HEK293 (cell line): ENCODE measurements around the gene HPSE2.

ENCODE experiments used
- CTCF ChIA-PET: fragments of 350-600 bp; formaldehyde crosslinking; extraction: SDS; loops from one replicate; lab custom pipeline; 2021; ENCODE audit warnings: antibody characterized with exemption; lab: Yijun Ruan, JAX
- POLR2A ChIA-PET: fragments of 300-600 bp; formaldehyde crosslinking; extraction: SDS; loops from one replicate; lab custom pipeline; 2020; ENCODE audit warnings: antibody characterized with exemption, inconsistent platforms; lab: Yijun Ruan, JAX
- H3K27ac ChIP-seq: fragments of 200-500 bp; sonication (Bioruptor generic); 2 replicates; pipeline ENCODE4 v1.5.1; 2014; ENCODE audit warnings: low read depth, low read length, control low read depth, inconsistent platforms; ENCODE audit errors: extremely low read depth
- H3K36me3 ChIP-seq, 2 experiments: fragments of 200-500 bp in 1 of 2; sonication (Bioruptor generic) in 1 of 2; 1 replicate in 1 of 2; 2 replicates in 1 of 2; pipeline ENCODE4 v1.5.1; 2014 to 2017; ENCODE audit warnings: inconsistent platforms in 2 of 2, low read length in 2 of 2; ENCODE audit not compliant: control insufficient read depth in 2 of 2, insufficient read depth in 1 of 2
- H3K4me1 ChIP-seq: fragments of 200-500 bp; sonication (Bioruptor generic); 2 replicates; pipeline ENCODE4 v1.5.1; 2014; ENCODE audit warnings: mild to moderate bottlenecking, low read length, inconsistent platforms; ENCODE audit not compliant: control insufficient read depth, insufficient read depth
- H3K4me3 ChIP-seq: 2 replicates; pipeline ENCODE4 v1.5.1; 2011; ENCODE audit warnings: low read depth, mild to moderate bottlenecking, control low read depth, low read length, moderate library complexity
- H3K9me3 ChIP-seq: fragments of 200-500 bp; sonication (Bioruptor generic); 2 replicates; pipeline ENCODE4 v1.5.1; 2014; ENCODE audit warnings: low read depth, low read length, inconsistent platforms; ENCODE audit not compliant: control insufficient read depth, insufficient read depth
- AEBP2 ChIP-seq: fragments of 450-650 bp; formaldehyde crosslinking; IDR thresholded peaks from 2 replicates; pipeline ENCODE4 v1.5.1; 2016; ENCODE audit warnings: missing biosample characterization, missing genetic modification characterization, borderline replicate concordance
- BCL11B ChIP-seq: fragments of 450-650 bp; formaldehyde crosslinking; IDR thresholded peaks from 2 replicates; pipeline ENCODE4 v1.5.1; 2016; ENCODE audit warnings: low read depth, missing biosample characterization, missing genetic modification characterization
- PRDM2 ChIP-seq: fragments of 450-650 bp; formaldehyde crosslinking; IDR thresholded peaks from 2 replicates; pipeline ENCODE4 v1.5.1; 2016; ENCODE audit warnings: missing biosample characterization, missing genetic modification characterization, borderline replicate concordance
- PRDM4 ChIP-seq: fragments of 450-650 bp; formaldehyde crosslinking; IDR thresholded peaks from 2 replicates; pipeline ENCODE4 v1.5.1; 2017; ENCODE audit warnings: missing biosample characterization, missing genetic modification characterization
- TSHZ1 ChIP-seq: fragments of 450-650 bp; formaldehyde crosslinking; IDR thresholded peaks from 2 replicates; pipeline ENCODE4 v1.5.1; 2016; ENCODE audit warnings: missing biosample characterization, missing genetic modification characterization, borderline replicate concordance
- ZBTB8A ChIP-seq: fragments of 450-650 bp; formaldehyde crosslinking; IDR thresholded peaks from 2 replicates; pipeline ENCODE4 v1.5.1; 2016; ENCODE audit warnings: missing biosample characterization, missing genetic modification characterization
- ZNF138 ChIP-seq: fragments of 450-650 bp; formaldehyde crosslinking; IDR thresholded peaks from 2 replicates; pipeline ENCODE4 v1.5.1; 2016; ENCODE audit warnings: missing biosample characterization, missing genetic modification characterization, borderline replicate concordance
- ZNF157 ChIP-seq: fragments of 450-650 bp; formaldehyde crosslinking; IDR thresholded peaks from 2 replicates; pipeline ENCODE4 v1.5.1; 2016; ENCODE audit warnings: missing biosample characterization, missing genetic modification characterization
- ZNF2 ChIP-seq: fragments of 450-650 bp; formaldehyde crosslinking; IDR thresholded peaks from 2 replicates; pipeline ENCODE4 v1.5.1; 2016; ENCODE audit warnings: missing biosample characterization, missing genetic modification characterization
- ZNF221 ChIP-seq: fragments of 450-650 bp; formaldehyde crosslinking; IDR thresholded peaks from 2 replicates; pipeline ENCODE4 v1.5.1; 2017; ENCODE audit warnings: missing biosample characterization, missing genetic modification characterization, borderline replicate concordance
- ZNF521 ChIP-seq: fragments of 450-650 bp; formaldehyde crosslinking; IDR thresholded peaks from 2 replicates; pipeline ENCODE4 v1.5.1; 2017; ENCODE audit warnings: missing biosample characterization, mild to moderate bottlenecking, missing genetic modification characterization
- ZNF623 ChIP-seq: fragments of 450-650 bp; formaldehyde crosslinking; IDR thresholded peaks from 2 replicates; pipeline ENCODE4 v1.5.1; 2016; ENCODE audit warnings: missing biosample characterization, missing genetic modification characterization
- ZNF785 ChIP-seq: fragments of 450-650 bp; formaldehyde crosslinking; IDR thresholded peaks from 2 replicates; pipeline ENCODE4 v1.5.1; 2016; ENCODE audit warnings: missing biosample characterization, missing genetic modification characterization
- ZSCAN16 ChIP-seq: fragments of 450-650 bp; formaldehyde crosslinking; IDR thresholded peaks from 2 replicates; pipeline ENCODE4 v1.5.1; 2016; ENCODE audit warnings: missing biosample characterization, missing genetic modification characterization
- TF ChIP-seq, protein P1 (sequence below): fragments of 450-650 bp; IDR thresholded peaks from 2 replicates; pipeline ENCODE4 v1.5.1; 2018; ENCODE audit warnings: missing biosample characterization, mild to moderate bottlenecking, missing genetic modification characterization
- TF ChIP-seq, protein P2 (sequence below): fragments of 450-650 bp; formaldehyde crosslinking; IDR thresholded peaks from 2 replicates; pipeline ENCODE4 v1.5.1; 2016; ENCODE audit warnings: missing biosample characterization, missing genetic modification characterization, low read depth

Gene HPSE2

GRCh38 chr10:98517672-98518071 lies 718.0 kb downstream of the HPSE2 start:
- H3K4me1 ChIP-seq = no peaks in the 10 kb centered on the region
- H3K36me3 ChIP-seq = no peaks in the 10 kb centered on the region
- H3K4me3 ChIP-seq = no peak overlapping the region
- H3K9me3 ChIP-seq = no peaks in the 10 kb centered on the region
- ChIA-PET POLR2A (no interaction called here), CTCF (no interaction called here)
- H3K27ac ChIP-seq = no peak overlapping the region
- TF ChIP-seq ZNF521 (tag by site-specific recombination) (no peak), ZBTB8A (tag by site-specific recombination) (no peak), ZNF2 (tag by site-specific recombination) (no peak), ZSCAN16 (tag by site-specific recombination) (no peak), ZNF138 (tag by site-specific recombination) (no peak), ZNF221 (tag by site-specific recombination) (no peak), PRDM2 (tag by site-specific recombination) (no peak), ZNF157 (tag by site-specific recombination) (no peak), PRDM4 (no peak), BCL11B (tag by site-specific recombination) (no peak), TSHZ1 (tag by site-specific recombination) (no peak), ZNF623 (no peak), ZNF785 (tag by site-specific recombination) (no peak), AEBP2 (tag by site-specific recombination) (no peak)
- TF ChIP-seq, protein P1, sequence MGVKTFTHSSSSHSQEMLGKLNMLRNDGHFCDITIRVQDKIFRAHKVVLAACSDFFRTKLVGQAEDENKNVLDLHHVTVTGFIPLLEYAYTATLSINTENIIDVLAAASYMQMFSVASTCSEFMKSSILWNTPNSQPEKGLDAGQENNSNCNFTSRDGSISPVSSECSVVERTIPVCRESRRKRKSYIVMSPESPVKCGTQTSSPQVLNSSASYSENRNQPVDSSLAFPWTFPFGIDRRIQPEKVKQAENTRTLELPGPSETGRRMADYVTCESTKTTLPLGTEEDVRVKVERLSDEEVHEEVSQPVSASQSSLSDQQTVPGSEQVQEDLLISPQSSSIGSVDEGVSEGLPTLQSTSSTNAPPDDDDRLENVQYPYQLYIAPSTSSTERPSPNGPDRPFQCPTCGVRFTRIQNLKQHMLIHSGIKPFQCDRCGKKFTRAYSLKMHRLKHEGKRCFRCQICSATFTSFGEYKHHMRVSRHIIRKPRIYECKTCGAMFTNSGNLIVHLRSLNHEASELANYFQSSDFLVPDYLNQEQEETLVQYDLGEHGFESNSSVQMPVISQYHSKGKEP = no peak
- TF ChIP-seq, protein P2, sequence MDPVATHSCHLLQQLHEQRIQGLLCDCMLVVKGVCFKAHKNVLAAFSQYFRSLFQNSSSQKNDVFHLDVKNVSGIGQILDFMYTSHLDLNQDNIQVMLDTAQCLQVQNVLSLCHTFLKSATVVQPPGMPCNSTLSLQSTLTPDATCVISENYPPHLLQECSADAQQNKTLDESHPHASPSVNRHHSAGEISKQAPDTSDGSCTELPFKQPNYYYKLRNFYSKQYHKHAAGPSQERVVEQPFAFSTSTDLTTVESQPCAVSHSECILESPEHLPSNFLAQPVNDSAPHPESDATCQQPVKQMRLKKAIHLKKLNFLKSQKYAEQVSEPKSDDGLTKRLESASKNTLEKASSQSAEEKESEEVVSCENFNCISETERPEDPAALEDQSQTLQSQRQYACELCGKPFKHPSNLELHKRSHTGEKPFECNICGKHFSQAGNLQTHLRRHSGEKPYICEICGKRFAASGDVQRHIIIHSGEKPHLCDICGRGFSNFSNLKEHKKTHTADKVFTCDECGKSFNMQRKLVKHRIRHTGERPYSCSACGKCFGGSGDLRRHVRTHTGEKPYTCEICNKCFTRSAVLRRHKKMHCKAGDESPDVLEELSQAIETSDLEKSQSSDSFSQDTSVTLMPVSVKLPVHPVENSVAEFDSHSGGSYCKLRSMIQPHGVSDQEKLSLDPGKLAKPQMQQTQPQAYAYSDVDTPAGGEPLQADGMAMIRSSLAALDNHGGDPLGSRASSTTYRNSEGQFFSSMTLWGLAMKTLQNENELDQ (tag by site-specific recombination) = no peak
